Trophoblast cell (in vitro differentiated cells and primary cell): ENCODE measurements around the gene SETSIP.

Experiments used
- DNase-seq, 2 donors: peaks; one replicate each; pipeline ENCODE4 v3.0.0-alpha.2; 2016
- H2AFZ ChIP-seq: 2 replicates; pipeline ENCODE4 v1.6.1; 2013; ENCODE audit warnings: low read length, moderate library complexity, mild to moderate bottlenecking; ENCODE audit not compliant: insufficient read depth, poor library complexity
- H2AK5ac ChIP-seq: 2 replicates; pipeline ENCODE4 v1.6.1; 2013; ENCODE audit warnings: mild to moderate bottlenecking, low read length
- H2BK120ac ChIP-seq: 2 replicates; pipeline ENCODE4 v1.6.1; 2013; ENCODE audit warnings: low read length, mild to moderate bottlenecking, moderate library complexity; ENCODE audit not compliant: insufficient read depth, poor library complexity
- H2BK12ac ChIP-seq: 2 replicates; pipeline ENCODE4 v1.6.1; 2013; ENCODE audit warnings: mild to moderate bottlenecking, low read length, moderate library complexity
- H2BK5ac ChIP-seq: 2 replicates; pipeline ENCODE4 v1.6.1; 2013; ENCODE audit warnings: low read length, low read depth, moderate library complexity, mild to moderate bottlenecking; ENCODE audit not compliant: poor library complexity
- H3K14ac ChIP-seq: 2 replicates; pipeline ENCODE4 v1.6.1; 2013; ENCODE audit warnings: mild to moderate bottlenecking, low read length
- H3K18ac ChIP-seq: 2 replicates; pipeline ENCODE4 v1.6.1; 2013; ENCODE audit warnings: mild to moderate bottlenecking, low read length
- H3K23ac ChIP-seq: 2 replicates; pipeline ENCODE4 v1.6.1; 2013; ENCODE audit warnings: low read length
- H3K27ac ChIP-seq: 2 replicates; pipeline ENCODE4 v1.5.1; 2013; ENCODE audit warnings: low read depth, mild to moderate bottlenecking, inconsistent platforms, low read length, moderate library complexity
- H3K27me3 ChIP-seq: 2 replicates; pipeline ENCODE4 v1.6.1; 2013; ENCODE audit warnings: inconsistent platforms, mild to moderate bottlenecking, low read length, moderate library complexity; ENCODE audit not compliant: insufficient read depth
- H3K36me3 ChIP-seq, 2 experiments: 1 replicate in 1 of 2; 2 replicates in 1 of 2; pipeline ENCODE4 v1.6.1; 2013; ENCODE audit warnings: low read length in 2 of 2, mild to moderate bottlenecking in 2 of 2, moderate library complexity in 1 of 2; ENCODE audit not compliant: insufficient read depth in 2 of 2, control insufficient read depth in 1 of 2
- H3K4ac ChIP-seq: 2 replicates; pipeline ENCODE4 v1.6.1; 2013; ENCODE audit warnings: low read depth, mild to moderate bottlenecking, low read length, moderate library complexity
- H3K4me1 ChIP-seq, 2 experiments: 1 replicate in 1 of 2; 2 replicates in 1 of 2; pipeline ENCODE4 v1.6.1; 2013; ENCODE audit warnings: low read length in 2 of 2, mild to moderate bottlenecking in 2 of 2, moderate library complexity in 1 of 2; ENCODE audit not compliant: insufficient read depth in 2 of 2, control insufficient read depth in 1 of 2
- H3K4me2 ChIP-seq: 2 replicates; pipeline ENCODE4 v1.6.1; 2013; ENCODE audit warnings: inconsistent platforms, mild to moderate bottlenecking, low read length, moderate library complexity
- H3K4me3 ChIP-seq: 2 replicates; pipeline ENCODE4 v1.5.1; 2013; ENCODE audit warnings: mild to moderate bottlenecking, low read depth, low read length, inconsistent platforms
- H3K79me1 ChIP-seq: one replicate; pipeline ENCODE4 v1.6.1; 2013; ENCODE audit warnings: low read length
- H3K79me2 ChIP-seq: 2 replicates; pipeline ENCODE4 v1.6.1; 2013; ENCODE audit warnings: low read length, mild to moderate bottlenecking; ENCODE audit not compliant: control insufficient read depth, insufficient read depth, poor library complexity
- H3K9ac ChIP-seq: 2 replicates; pipeline ENCODE4 v1.6.1; 2013; ENCODE audit warnings: mild to moderate bottlenecking, low read length
- H3K9me3 ChIP-seq: 2 replicates; pipeline ENCODE4 v1.6.1; 2013; ENCODE audit warnings: low read depth, mild to moderate bottlenecking, control low read depth, inconsistent platforms, low read length; ENCODE audit not compliant: insufficient read depth
- H4K12ac ChIP-seq: 2 replicates; pipeline ENCODE4 v1.6.1; 2013; ENCODE audit warnings: low read depth, mild to moderate bottlenecking, low read length, moderate library complexity
- H4K8ac ChIP-seq: 2 replicates; pipeline ENCODE4 v1.6.1; 2013; ENCODE audit warnings: low read depth, mild to moderate bottlenecking, low read length, moderate library complexity
- H4K91ac ChIP-seq: one replicate; pipeline ENCODE4 v1.6.1; 2013; ENCODE audit warnings: low read depth, mild to moderate bottlenecking, low read length, moderate library complexity
- WGBS: extraction: QIAGEN DNeasy Blood & Tissue Kit; methylation state at CpG from one replicate; pipeline ENCODE4 v1.1.7; 2013; ENCODE audit warnings: missing lambda C conversion rate; ENCODE audit not compliant: insufficient read length, insufficient coverage; ENCODE audit errors: extremely low coverage; 5-methylcytosine and 5-hydroxymethylcytosine counted together

Gene SETSIP

DNA sequence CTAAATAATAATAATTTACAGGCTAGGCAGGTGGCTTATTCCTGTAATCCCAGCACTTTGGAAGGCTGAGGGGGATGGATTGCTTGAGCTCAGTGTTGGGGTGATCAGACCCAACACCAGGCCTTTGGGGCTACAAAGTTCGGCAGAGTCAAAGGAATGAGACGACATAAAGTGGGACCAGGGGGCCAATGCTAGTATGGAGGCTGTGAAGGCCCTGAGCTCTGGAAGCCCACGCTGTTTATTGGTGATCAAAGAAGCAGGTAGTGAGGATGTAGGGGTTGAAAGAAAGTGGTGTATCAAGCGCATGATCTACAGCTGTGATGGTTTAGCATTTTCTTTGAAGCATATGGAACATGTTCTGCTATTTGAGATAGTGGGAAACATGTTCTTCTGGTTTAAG lies 10.5 kb upstream of the SETSIP start:
- Histone ChIP-seq H2BK12ac (no peak overlapping the region), H3K36me3 (no peaks in the 10 kb centered on the region), H4K8ac (no peak overlapping the region), H4K91ac (no peak overlapping the region), H3K4me1 (no peaks in the 10 kb centered on the region), H4K12ac (no peak overlapping the region), H3K9ac (no peak overlapping the region), H3K79me2 (peaks cover under 1% of the 10 kb centered on the region), H3K79me1 (peaks cover under 1% of the 10 kb centered on the region), H3K4ac (no peak overlapping the region), H3K4me2 (no peak overlapping the region), H3K27ac (no peak overlapping the region), H2AFZ (no peak overlapping the region), H3K14ac (no peak overlapping the region), H3K27me3 (no peaks in the 10 kb centered on the region), H3K23ac (no peak overlapping the region), H3K9me3 (peaks cover 10% of the 10 kb centered on the region), H2AK5ac (no peak overlapping the region), H3K4me3 (no peak overlapping the region), H2BK5ac (no peak overlapping the region), H3K18ac (no peak overlapping the region), H2BK120ac (no peak overlapping the region)
- no peak for DNase-seq
- WGBS: no CpG with 5 or more reads among the region's 4 CpGs

GRCh38 chr1:92084651-92085050 lies 9.4 kb upstream of the SETSIP start:
- Histone ChIP-seq H3K4ac (no peak overlapping the region), H3K36me3 (no peaks in the 10 kb centered on the region), H3K9me3 (peaks cover 10% of the 10 kb centered on the region), H4K12ac (no peak overlapping the region), H3K79me2 (peaks cover 4% of the 10 kb centered on the region), H3K79me1 (peaks cover 9% of the 10 kb centered on the region), H3K4me3 (no peak overlapping the region), H3K18ac (no peak overlapping the region), H4K91ac (no peak overlapping the region), H2AFZ (no peak overlapping the region), H3K27ac (no peak overlapping the region), H2BK5ac (no peak overlapping the region), H3K4me2 (no peak overlapping the region), H2BK120ac (no peak overlapping the region), H3K27me3 (no peaks in the 10 kb centered on the region), H3K14ac (no peak overlapping the region), H2BK12ac (no peak overlapping the region), H4K8ac (no peak overlapping the region), H3K4me1 (no peaks in the 10 kb centered on the region), H3K9ac (no peak overlapping the region), H3K23ac (no peak overlapping the region), H2AK5ac (no peak overlapping the region)
- WGBS: no CpG with 5 or more reads among the region's 1 CpG
- DNase-seq: no peak

GRCh38 chr1:92081031-92081430 lies 5.8 kb upstream of the SETSIP start:
- H4K8ac ChIP-seq: no peak overlapping the region
- WGBS: no CpG with 5 or more reads among the region's 4 CpGs
- H3K4me1 ChIP-seq: no peaks in the 10 kb centered on the region
- peaks cover 9% of the 10 kb centered on the region for H3K79me1 ChIP-seq
- no peak overlapping the region for H4K12ac ChIP-seq
- H3K9me3 ChIP-seq: peaks cover 7% of the 10 kb centered on the region
- no peak for DNase-seq
- H3K9ac ChIP-seq: no peak overlapping the region
- H3K23ac ChIP-seq: no peak overlapping the region
- no peak overlapping the region for H3K14ac ChIP-seq
- H2BK5ac ChIP-seq: no peak overlapping the region
- H2AFZ ChIP-seq: no peak overlapping the region
- peaks cover 4% of the 10 kb centered on the region for H3K79me2 ChIP-seq
- H2AK5ac ChIP-seq: no peak overlapping the region
- peak overlapping the region; percentile 70 for H3K4me2 ChIP-seq
- no peak overlapping the region for H2BK120ac ChIP-seq
- no peak overlapping the region for H2BK12ac ChIP-seq
- no peak overlapping the region for H3K4me3 ChIP-seq
- no peak overlapping the region for H3K4ac ChIP-seq
- no peak overlapping the region for H3K18ac ChIP-seq
- no peaks in the 10 kb centered on the region for H3K36me3 ChIP-seq
- H3K27me3 ChIP-seq: no peaks in the 10 kb centered on the region
- no peak overlapping the region for H3K27ac ChIP-seq
- H4K91ac ChIP-seq: no peak overlapping the region

DNA sequence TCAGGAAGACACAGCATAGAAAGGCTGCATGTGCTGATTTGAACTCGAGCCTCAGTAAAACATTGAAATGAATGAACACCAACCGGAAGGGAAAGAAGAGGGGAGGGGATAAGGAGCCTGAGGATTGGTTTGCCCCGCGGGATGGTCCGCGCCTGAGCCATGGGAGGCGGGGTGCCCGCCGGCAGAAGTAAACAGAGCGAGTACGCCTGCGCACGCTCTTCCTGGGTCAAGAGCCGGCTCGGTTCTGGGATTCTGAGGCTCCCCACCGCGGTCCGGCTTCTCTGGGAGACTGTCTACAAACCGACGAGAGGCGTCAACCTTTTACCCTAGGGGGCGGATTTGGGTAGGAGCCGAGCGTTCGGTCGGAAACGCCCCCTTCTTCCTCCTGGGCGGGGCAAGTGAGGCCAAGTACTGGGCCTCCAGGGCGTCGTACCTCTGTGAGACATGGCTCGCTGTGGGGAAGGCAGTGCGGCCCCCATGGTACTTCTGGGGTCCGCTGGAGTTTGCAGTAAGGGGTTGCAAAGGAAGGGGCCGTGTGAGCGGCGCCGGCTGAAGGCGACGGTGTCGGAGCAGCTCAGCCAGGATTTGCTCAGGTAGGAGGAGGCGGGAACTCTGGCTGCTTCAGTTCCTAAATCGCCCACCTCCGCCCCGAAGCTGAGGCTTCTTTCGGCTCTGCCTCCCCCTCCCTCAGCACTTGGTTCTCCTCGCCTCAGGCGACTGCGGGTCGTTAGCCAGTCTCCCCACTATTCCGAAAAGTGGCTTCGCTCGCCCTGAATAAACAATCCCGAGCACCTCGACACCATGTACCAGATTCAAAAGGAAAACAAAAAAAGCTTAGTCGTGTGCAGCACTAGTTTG lies 5.1 kb upstream of the SETSIP start, which contains the start of gene BTBD8:
Gene BTBD8, plus strand, starts transcription at position 218 of the 858 bp plus-strand sequence. Its CDS starts 227 bp downstream, at position 445.
- no peaks in the 10 kb centered on the region for H3K36me3 ChIP-seq
- peaks cover 4% of the 10 kb centered on the region for H3K9me3 ChIP-seq
- peaks cover 4% of the 10 kb centered on the region for H3K79me2 ChIP-seq
- no peak within 1 kb of the TSS for H2AK5ac ChIP-seq
- H2BK12ac ChIP-seq: no peak within 1 kb of the TSS
- H2BK120ac ChIP-seq: peak within 1 kb of the TSS; percentile 47
- H3K4ac ChIP-seq: peak within 1 kb of the TSS; percentile 69
- peak within 1 kb of the TSS; percentile 58 for H2BK5ac ChIP-seq
- H3K9ac ChIP-seq: peak within 1 kb of the TSS; percentile 86
- no peaks in the 10 kb centered on the region for H3K4me1 ChIP-seq
- H3K79me1 ChIP-seq: peaks cover 9% of the 10 kb centered on the region
- H3K4me2 ChIP-seq: peak within 1 kb of the TSS; percentile 70
- peak; percentile 91 to 92 for DNase-seq
- H3K27ac ChIP-seq: peak within 1 kb of the TSS; percentile 71
- H4K12ac ChIP-seq: peak within 1 kb of the TSS; percentile 89
- H3K18ac ChIP-seq: peak within 1 kb of the TSS; percentile 86
- H3K23ac ChIP-seq: no peak within 1 kb of the TSS
- peak within 1 kb of the TSS; percentile 83 for H3K14ac ChIP-seq
- no CpG with 5 or more reads among the region's 55 CpGs for WGBS
- H4K8ac ChIP-seq: peak within 1 kb of the TSS; percentile 93
- H3K27me3 ChIP-seq: no peaks in the 10 kb centered on the region
- H2AFZ ChIP-seq: peak within 1 kb of the TSS; percentile 100
- H3K4me3 ChIP-seq: peak within 1 kb of the TSS; percentile 95
- peak within 1 kb of the TSS; percentile 85 for H4K91ac ChIP-seq
